ENCODE measurements around the gene KCNQ2.

DNA sequence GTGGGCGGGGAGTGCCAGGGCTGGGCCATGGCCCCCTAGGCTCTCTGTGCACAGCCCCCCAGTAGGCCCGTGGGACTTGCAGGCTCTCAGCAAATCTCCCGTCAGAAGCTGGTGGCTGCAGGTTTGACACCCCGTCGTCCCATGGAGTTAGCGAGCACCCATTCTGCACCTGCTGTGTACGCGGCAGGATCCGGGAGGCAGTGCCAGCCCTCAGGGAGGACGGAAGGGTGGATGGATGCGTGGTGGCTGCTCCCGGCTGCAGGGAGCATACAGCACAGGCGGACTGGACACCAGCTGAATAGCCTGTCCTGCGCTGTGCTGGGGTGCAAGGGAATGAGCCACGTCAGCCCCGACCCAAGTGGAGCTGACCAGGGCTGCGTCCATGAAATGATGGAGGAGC, 78.9 kb downstream of the KCNQ2 start:
- TF ChIP-seq, protein P1, sequence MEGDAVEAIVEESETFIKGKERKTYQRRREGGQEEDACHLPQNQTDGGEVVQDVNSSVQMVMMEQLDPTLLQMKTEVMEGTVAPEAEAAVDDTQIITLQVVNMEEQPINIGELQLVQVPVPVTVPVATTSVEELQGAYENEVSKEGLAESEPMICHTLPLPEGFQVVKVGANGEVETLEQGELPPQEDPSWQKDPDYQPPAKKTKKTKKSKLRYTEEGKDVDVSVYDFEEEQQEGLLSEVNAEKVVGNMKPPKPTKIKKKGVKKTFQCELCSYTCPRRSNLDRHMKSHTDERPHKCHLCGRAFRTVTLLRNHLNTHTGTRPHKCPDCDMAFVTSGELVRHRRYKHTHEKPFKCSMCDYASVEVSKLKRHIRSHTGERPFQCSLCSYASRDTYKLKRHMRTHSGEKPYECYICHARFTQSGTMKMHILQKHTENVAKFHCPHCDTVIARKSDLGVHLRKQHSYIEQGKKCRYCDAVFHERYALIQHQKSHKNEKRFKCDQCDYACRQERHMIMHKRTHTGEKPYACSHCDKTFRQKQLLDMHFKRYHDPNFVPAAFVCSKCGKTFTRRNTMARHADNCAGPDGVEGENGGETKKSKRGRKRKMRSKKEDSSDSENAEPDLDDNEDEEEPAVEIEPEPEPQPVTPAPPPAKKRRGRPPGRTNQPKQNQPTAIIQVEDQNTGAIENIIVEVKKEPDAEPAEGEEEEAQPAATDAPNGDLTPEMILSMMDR (IDR thresholded peaks at IDR 0.05), result no peak
- TF ChIP-seq POLR2A (IDR thresholded peaks at IDR 0.05), result no peak
